Gastroesophageal sphincter (tissue), 3 donors: ENCODE measurements around the gene MLLT6.

Source experiments
- EP300 ChIP-seq: sonication (generic); formaldehyde crosslinking; IDR thresholded peaks from one replicate; pipeline ENCODE4 v1.6.1; 2017; ENCODE audit warnings: antibody characterized with exemption, mild to moderate bottlenecking
- POLR2A ChIP-seq, 2 donors: fragments of 450-650 bp; IDR thresholded peaks; one replicate each; pipeline ENCODE4 v1.6.1; 2017; ENCODE audit warnings: antibody characterized with exemption in 2 of 2, mild to moderate bottlenecking in 2 of 2, moderate library complexity in 1 of 2
- POLR2AphosphoS5 ChIP-seq: sonication (generic); formaldehyde crosslinking; IDR thresholded peaks from one replicate; pipeline ENCODE4 v1.6.1; 2017; ENCODE audit warnings: antibody characterized with exemption
- TF ChIP-seq, protein P1 (sequence below), 4 experiments: fragments of 200-600 bp in 2 of 4; fragments of 450-650 bp in 2 of 4; sonication (generic) in 1 of 4; IDR thresholded peaks; one replicate each; pipeline ENCODE4 v1.5.1; 2017 to 2019; ENCODE audit warnings: antibody characterized with exemption in 4 of 4, mild to moderate bottlenecking in 2 of 4, moderate library complexity in 2 of 4

DNA sequence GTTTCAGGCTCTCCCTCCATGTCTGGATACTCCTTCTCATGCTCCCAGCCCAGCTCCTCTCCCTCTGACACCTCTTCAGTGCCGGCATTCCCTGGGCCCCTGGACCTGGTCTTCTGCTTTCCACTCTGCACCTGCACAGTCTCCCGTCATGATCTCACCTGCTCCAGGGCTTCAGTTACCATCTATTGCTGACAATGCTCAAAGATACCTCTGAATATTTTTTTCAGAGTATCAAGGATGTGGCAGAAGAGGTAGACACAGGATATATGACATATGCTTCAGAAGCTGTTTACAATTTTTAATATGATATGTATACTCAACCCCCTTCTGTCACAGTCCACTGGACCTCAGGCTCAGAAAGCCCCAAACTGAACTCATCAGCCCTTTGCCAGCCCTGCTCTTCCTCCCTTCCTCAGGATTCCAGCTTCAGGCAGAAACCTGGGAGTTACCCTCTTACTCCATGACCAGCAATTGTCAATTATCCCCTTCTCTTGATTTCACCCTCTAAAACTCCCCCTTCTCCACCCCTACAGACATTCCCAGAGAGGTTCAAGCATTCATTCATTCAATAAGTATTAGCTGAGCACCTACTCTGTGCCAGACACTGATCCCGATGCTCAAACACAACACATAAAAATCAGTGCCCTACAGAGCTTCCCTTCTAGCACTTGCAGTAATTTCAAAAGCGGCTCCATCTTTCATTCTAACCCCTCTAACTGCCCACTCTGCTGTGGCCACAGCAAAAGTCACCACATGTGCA lies 7.8 kb upstream of the MLLT6 start:
- TF ChIP-seq, protein P1, sequence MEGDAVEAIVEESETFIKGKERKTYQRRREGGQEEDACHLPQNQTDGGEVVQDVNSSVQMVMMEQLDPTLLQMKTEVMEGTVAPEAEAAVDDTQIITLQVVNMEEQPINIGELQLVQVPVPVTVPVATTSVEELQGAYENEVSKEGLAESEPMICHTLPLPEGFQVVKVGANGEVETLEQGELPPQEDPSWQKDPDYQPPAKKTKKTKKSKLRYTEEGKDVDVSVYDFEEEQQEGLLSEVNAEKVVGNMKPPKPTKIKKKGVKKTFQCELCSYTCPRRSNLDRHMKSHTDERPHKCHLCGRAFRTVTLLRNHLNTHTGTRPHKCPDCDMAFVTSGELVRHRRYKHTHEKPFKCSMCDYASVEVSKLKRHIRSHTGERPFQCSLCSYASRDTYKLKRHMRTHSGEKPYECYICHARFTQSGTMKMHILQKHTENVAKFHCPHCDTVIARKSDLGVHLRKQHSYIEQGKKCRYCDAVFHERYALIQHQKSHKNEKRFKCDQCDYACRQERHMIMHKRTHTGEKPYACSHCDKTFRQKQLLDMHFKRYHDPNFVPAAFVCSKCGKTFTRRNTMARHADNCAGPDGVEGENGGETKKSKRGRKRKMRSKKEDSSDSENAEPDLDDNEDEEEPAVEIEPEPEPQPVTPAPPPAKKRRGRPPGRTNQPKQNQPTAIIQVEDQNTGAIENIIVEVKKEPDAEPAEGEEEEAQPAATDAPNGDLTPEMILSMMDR (IDR thresholded peaks at IDR 0.05): no peak
- TF ChIP-seq EP300 (no peak), POLR2A (IDR thresholded peaks at IDR 0.05) (no peak), POLR2AphosphoS5 (no peak)
